ENCODE measurements around the gene AFF4. TPM values are rescaled to one million over a fixed set of nuclear protein-coding genes. Genes with fewer than 3 reads are reported as not detected.
"Not testable (repeated sequence)": the region's sequence is repeated elsewhere in the genome, so short reads cannot be mapped to it uniquely, and the experiment has no call there.

Gene AFF4
- polyA plus RNA-seq, 3 donors = 9.7 to 17.7 (median 17.6) TPM

DNA sequence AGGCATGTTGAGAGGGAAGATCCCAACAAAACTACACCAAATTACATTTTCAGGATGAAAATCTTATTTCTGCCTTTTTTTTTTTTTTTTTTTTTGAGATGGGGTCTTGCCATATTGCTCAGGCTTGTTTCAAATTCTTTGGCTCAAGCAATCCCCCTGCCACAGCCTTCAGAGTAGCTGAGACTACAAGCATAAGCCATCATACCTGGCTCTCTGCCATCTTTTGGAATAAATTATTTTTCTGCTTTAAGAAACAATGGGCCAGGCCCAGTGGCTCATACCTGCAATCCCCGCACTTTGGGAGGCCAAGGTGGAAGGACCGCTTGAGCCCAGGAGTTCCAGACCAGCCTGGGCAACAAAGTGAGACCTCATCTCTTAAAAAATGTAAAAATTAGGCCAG is 14.3 kb downstream of the AFF4 start:
- H4K20me1 ChIP-seq (ENCODE audit: insufficient read depth, low read length) = peaks cover 100% of the 10 kb centered on the region
- intact Hi-C loops (cut with micrococcal nuclease) = no loop called here
- Mint-ChIP-seq H3K9me3 (no peaks in the 10 kb centered on the region), H3K27me3 (ENCODE audit: low read depth in 3 of 3) (peaks cover 0 to 2% (median 0%) of the 10 kb centered on the region in 3 donors), H3K4me1 (peaks cover 15% of the 10 kb centered on the region), H3K36me3 (peaks cover 10 to 36% of the 10 kb centered on the region in 2 donors), H3K4me3 (no peak overlapping the region), H3K27ac (no peak overlapping the region)
- H3K36me3 ChIP-seq (replicated peaks in 1 of 2; ENCODE audit: control insufficient read depth in 1 of 2, insufficient read depth in 2 of 2, low read length in 2 of 2) = peaks cover 2 to 17% of the 10 kb centered on the region in 2 donors
- WGBS (ENCODE audit: insufficient coverage) = 100% methylated on average over 2 of the region's 2 CpGs
- no peak for DNase-seq
- H2AFZ ChIP-seq (ENCODE audit: insufficient read depth, low read depth, low read length, poor library complexity, severe bottlenecking) = no peak overlapping the region
- H3K27ac ChIP-seq (ENCODE audit: low read depth in 1 of 2, low read length in 2 of 2) = no peak overlapping the region
- no peak overlapping the region for H3K9ac ChIP-seq (ENCODE audit: insufficient read depth, low read length, poor library complexity, severe bottlenecking)
- no peak overlapping the region for H3K4me3 ChIP-seq (replicated peaks in 1 of 3; ENCODE audit: low read depth in 2 of 3, low read length in 3 of 3)
- no peak overlapping the region for H3K4me2 ChIP-seq (replicated peaks; ENCODE audit: extremely low read depth, low read length, poor library complexity, severe bottlenecking)
- no peaks in the 10 kb centered on the region for H3K9me3 ChIP-seq (replicated peaks in 1 of 2; ENCODE audit: control insufficient read depth in 1 of 2, insufficient read depth in 1 of 2, low read length in 2 of 2)
- TF ChIP-seq, protein P1, sequence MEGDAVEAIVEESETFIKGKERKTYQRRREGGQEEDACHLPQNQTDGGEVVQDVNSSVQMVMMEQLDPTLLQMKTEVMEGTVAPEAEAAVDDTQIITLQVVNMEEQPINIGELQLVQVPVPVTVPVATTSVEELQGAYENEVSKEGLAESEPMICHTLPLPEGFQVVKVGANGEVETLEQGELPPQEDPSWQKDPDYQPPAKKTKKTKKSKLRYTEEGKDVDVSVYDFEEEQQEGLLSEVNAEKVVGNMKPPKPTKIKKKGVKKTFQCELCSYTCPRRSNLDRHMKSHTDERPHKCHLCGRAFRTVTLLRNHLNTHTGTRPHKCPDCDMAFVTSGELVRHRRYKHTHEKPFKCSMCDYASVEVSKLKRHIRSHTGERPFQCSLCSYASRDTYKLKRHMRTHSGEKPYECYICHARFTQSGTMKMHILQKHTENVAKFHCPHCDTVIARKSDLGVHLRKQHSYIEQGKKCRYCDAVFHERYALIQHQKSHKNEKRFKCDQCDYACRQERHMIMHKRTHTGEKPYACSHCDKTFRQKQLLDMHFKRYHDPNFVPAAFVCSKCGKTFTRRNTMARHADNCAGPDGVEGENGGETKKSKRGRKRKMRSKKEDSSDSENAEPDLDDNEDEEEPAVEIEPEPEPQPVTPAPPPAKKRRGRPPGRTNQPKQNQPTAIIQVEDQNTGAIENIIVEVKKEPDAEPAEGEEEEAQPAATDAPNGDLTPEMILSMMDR (IDR thresholded peaks at IDR 0.05) = no peak
- H3K79me2 ChIP-seq (ENCODE audit: insufficient read depth, low read length) = peaks cover 98% of the 10 kb centered on the region
- no peaks in the 10 kb centered on the region for H3K4me1 ChIP-seq (ENCODE audit: control insufficient read depth in 1 of 2, insufficient read depth in 2 of 2, low read length in 2 of 2)
- H3K27me3 ChIP-seq (ENCODE audit: control insufficient read depth in 2 of 2, insufficient read depth in 2 of 2, low read length in 2 of 2) = no peaks in the 10 kb centered on the region

DNA sequence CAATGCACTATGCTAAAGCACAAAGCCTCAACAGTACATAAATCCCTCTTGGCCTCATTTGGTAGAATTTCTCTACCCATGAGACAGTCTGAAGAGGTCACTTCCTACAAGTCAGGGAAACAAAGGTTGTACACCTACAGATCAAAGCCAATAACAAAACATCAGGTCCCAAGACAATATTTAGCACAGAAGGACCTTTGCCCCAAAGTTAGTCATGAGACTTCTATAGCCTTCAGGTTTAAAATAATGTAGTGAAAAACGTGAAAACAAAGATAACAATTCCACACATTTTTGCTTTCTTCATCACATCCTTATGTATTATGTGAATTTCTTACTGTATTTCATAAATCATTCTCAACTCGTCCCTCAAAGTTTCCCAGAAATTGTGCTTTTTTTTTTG is 15.8 kb downstream of the AFF4 start:
- H3K9me3 Mint-ChIP-seq = no peaks in the 10 kb centered on the region
- H3K4me3 Mint-ChIP-seq = no peak overlapping the region
- Histone ChIP-seq H4K20me1 (ENCODE audit: insufficient read depth, low read length) (peaks cover 100% of the 10 kb centered on the region), H3K27ac (ENCODE audit: low read depth in 1 of 2, low read length in 2 of 2) (no peak overlapping the region), H3K79me2 (ENCODE audit: insufficient read depth, low read length) (peaks cover 98% of the 10 kb centered on the region), H3K4me1 (ENCODE audit: control insufficient read depth in 1 of 2, insufficient read depth in 2 of 2, low read length in 2 of 2) (no peaks in the 10 kb centered on the region), H3K4me2 (replicated peaks; ENCODE audit: extremely low read depth, low read length, poor library complexity, severe bottlenecking) (no peak overlapping the region), H3K9ac (ENCODE audit: insufficient read depth, low read length, poor library complexity, severe bottlenecking) (no peak overlapping the region), H3K9me3 (replicated peaks in 1 of 2; ENCODE audit: control insufficient read depth in 1 of 2, insufficient read depth in 1 of 2, low read length in 2 of 2) (no peaks in the 10 kb centered on the region), H3K27me3 (ENCODE audit: control insufficient read depth in 2 of 2, insufficient read depth in 2 of 2, low read length in 2 of 2) (no peaks in the 10 kb centered on the region), H3K36me3 (replicated peaks in 1 of 2; ENCODE audit: control insufficient read depth in 1 of 2, insufficient read depth in 2 of 2, low read length in 2 of 2) (peaks cover 0 to 20% of the 10 kb centered on the region in 2 donors), H3K4me3 (replicated peaks in 1 of 3; ENCODE audit: low read depth in 2 of 3, low read length in 3 of 3) (no peak overlapping the region), H2AFZ (ENCODE audit: insufficient read depth, low read depth, low read length, poor library complexity, severe bottlenecking) (no peak overlapping the region)
- no peak overlapping the region for H3K27ac Mint-ChIP-seq
- WGBS (ENCODE audit: insufficient coverage) = no CpG with 5 or more reads among the region's 2 CpGs
- no peak for DNase-seq
- H3K36me3 Mint-ChIP-seq = peaks cover 9 to 35% of the 10 kb centered on the region in 2 donors
- TF ChIP-seq, protein P1 (IDR thresholded peaks at IDR 0.05) = no peak
- no peaks in the 10 kb centered on the region for H3K27me3 Mint-ChIP-seq (ENCODE audit: low read depth in 3 of 3)
- intact Hi-C loops (cut with micrococcal nuclease) = no loop called here
- H3K4me1 Mint-ChIP-seq = peaks cover 25% of the 10 kb centered on the region

DNA sequence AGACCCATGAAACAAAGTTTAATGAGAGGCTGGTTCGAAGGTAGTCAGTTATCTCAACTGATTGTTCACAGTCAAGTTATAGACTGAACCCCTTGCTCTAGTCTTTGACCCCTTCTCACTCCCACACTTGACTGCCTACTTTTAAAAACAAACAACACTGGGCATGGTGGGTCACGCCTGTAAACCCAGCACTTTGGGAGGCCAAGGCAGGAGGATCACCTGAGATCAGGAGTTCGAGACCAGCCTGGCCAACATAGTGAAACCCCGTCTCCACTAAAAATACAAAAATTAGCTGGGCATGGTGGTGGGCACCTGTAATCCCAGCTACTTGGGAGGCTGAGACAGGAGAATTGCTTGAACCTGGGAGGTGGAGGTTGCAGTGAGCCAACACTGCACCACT is 18.1 kb downstream of the AFF4 start:
- H3K36me3 Mint-ChIP-seq = peaks cover 5 to 18% of the 10 kb centered on the region in 2 donors
- H3K4me2 ChIP-seq (replicated peaks; ENCODE audit: extremely low read depth, low read length, poor library complexity, severe bottlenecking); H3K27ac ChIP-seq (ENCODE audit: low read depth in 1 of 2, low read length in 2 of 2); H3K9me3 ChIP-seq (replicated peaks in 1 of 2; ENCODE audit: control insufficient read depth in 1 of 2, insufficient read depth in 1 of 2, low read length in 2 of 2); H3K27me3 Mint-ChIP-seq (ENCODE audit: low read depth in 3 of 3); H3K4me1 ChIP-seq (ENCODE audit: control insufficient read depth in 1 of 2, insufficient read depth in 2 of 2, low read length in 2 of 2); H3K4me3 ChIP-seq (replicated peaks in 1 of 3; ENCODE audit: low read depth in 2 of 3, low read length in 3 of 3); intact Hi-C loops (cut with micrococcal nuclease); H2AFZ ChIP-seq (ENCODE audit: insufficient read depth, low read depth, low read length, poor library complexity, severe bottlenecking); H3K27me3 ChIP-seq (ENCODE audit: control insufficient read depth in 2 of 2, insufficient read depth in 2 of 2, low read length in 2 of 2); H3K4me3 Mint-ChIP-seq; H3K9me3 Mint-ChIP-seq; DNase-seq; H3K9ac ChIP-seq (ENCODE audit: insufficient read depth, low read length, poor library complexity, severe bottlenecking): not testable (repeated sequence)
- Histone ChIP-seq H3K36me3 (replicated peaks in 1 of 2; ENCODE audit: control insufficient read depth in 1 of 2, insufficient read depth in 2 of 2, low read length in 2 of 2) (peaks cover 2 to 21% of the 10 kb centered on the region in 2 donors), H3K79me2 (ENCODE audit: insufficient read depth, low read length) (peaks cover 98% of the 10 kb centered on the region), H4K20me1 (ENCODE audit: insufficient read depth, low read length) (peaks cover 100% of the 10 kb centered on the region)
- peaks cover 31% of the 10 kb centered on the region for H3K4me1 Mint-ChIP-seq
- H3K27ac Mint-ChIP-seq = peak overlapping the region in 2 of 7 donors; percentile 15 to 25
- 100% methylated on average over 1 of the region's 4 CpGs for WGBS (ENCODE audit: insufficient coverage)
